ENCODE data around the gene SDCCAG8. TPM values are rescaled to one million over a fixed set of nuclear protein-coding genes. Genes with fewer than 3 reads are reported as not detected.

The SDCCAG8 gene
- total RNA-seq, 1 donor from 2014 or later = 24.5 TPM

DNA sequence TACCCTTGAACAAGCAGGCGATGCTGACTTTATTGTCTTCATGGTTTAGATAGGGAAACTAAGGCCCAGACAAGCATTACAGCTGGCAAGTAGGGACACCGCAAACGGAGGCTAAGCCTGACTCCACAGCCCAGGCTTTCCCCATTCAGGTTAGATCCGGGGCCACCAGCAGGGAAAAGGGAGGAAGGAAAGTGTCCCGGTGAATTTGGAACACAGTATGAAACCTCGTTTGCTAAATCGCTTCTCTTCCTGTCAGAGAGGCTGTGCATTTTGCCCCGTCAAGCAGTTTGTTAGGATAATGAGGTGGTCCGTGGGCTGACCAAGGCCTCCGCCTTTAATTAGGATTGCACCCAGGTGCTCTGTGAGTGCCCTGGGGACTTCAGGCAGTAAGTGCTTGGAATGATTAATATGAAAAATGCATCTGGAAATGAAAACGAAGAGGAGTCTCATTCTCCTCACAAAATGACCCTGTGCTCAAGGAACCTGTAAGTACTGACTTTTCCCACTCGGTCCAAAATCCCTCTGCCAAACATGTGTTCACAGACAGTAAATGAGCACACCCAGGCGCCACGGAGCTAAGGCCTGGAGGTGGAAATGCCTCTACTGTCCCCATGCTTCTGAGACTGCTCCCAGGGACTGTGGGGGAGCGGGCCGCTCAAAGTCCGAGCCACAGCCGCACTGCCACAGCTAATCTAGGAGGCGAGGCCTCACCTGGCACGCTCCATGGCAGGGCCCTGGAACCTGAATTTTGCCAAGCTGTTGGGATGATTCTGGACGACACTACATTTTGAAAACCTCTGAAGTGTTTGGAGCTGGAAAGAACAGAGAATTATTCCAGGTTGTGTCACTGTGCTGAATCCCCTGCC is 234.1 kb downstream of the SDCCAG8 start:
- Mint-ChIP-seq H3K36me3 (ENCODE audit: low read depth, unreplicated experiment) (peaks cover 5% of the 10 kb centered on the region), H3K4me1 (ENCODE audit: low read depth, unreplicated experiment) (peaks cover 2% of the 10 kb centered on the region), H3K4me3 (ENCODE audit: unreplicated experiment) (no peak overlapping the region), H3K9me3 (ENCODE audit: unreplicated experiment) (no peaks in the 10 kb centered on the region), H3K27me3 (ENCODE audit: low read depth, unreplicated experiment) (no peaks in the 10 kb centered on the region), H3K27ac (ENCODE audit: unreplicated experiment) (no peak overlapping the region)
- Histone ChIP-seq H3K4me3 (ENCODE audit: insufficient read depth, low read depth, low read length) (no peak overlapping the region), H3K9me3 (ENCODE audit: insufficient read depth, low read depth, low read length) (no peaks in the 10 kb centered on the region), H3K79me2 (ENCODE audit: insufficient read depth, low read length) (no peaks in the 10 kb centered on the region), H4K20me1 (ENCODE audit: insufficient read depth, low read length) (peaks cover 3% of the 10 kb centered on the region), H3K27ac (ENCODE audit: low read depth, low read length) (no peak overlapping the region), H3K4me1 (ENCODE audit: insufficient read depth, low read length) (peaks cover 9% of the 10 kb centered on the region), H3K27me3 (ENCODE audit: insufficient read depth, low read length) (no peaks in the 10 kb centered on the region), H3K9ac (ENCODE audit: low read length) (no peak overlapping the region), H3K4me2 (ENCODE audit: low read length) (no peak overlapping the region), H2AFZ (ENCODE audit: low read depth, low read length) (no peak overlapping the region), H3K36me3 (ENCODE audit: insufficient read depth, low read length) (peaks cover 2% of the 10 kb centered on the region)
- DNase-seq (ENCODE audit: low read depth) = no peak
- no peak for FAIRE-seq
- TF ChIP-seq, protein P1, sequence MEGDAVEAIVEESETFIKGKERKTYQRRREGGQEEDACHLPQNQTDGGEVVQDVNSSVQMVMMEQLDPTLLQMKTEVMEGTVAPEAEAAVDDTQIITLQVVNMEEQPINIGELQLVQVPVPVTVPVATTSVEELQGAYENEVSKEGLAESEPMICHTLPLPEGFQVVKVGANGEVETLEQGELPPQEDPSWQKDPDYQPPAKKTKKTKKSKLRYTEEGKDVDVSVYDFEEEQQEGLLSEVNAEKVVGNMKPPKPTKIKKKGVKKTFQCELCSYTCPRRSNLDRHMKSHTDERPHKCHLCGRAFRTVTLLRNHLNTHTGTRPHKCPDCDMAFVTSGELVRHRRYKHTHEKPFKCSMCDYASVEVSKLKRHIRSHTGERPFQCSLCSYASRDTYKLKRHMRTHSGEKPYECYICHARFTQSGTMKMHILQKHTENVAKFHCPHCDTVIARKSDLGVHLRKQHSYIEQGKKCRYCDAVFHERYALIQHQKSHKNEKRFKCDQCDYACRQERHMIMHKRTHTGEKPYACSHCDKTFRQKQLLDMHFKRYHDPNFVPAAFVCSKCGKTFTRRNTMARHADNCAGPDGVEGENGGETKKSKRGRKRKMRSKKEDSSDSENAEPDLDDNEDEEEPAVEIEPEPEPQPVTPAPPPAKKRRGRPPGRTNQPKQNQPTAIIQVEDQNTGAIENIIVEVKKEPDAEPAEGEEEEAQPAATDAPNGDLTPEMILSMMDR (IDR thresholded peaks at IDR 0.05; ENCODE audit: insufficient read depth, low read depth, low read length) = no peak
- TF ChIP-seq EZH2 (IDR thresholded peaks at IDR 0.05; ENCODE audit: insufficient read depth, low read length) = no peak

DNA sequence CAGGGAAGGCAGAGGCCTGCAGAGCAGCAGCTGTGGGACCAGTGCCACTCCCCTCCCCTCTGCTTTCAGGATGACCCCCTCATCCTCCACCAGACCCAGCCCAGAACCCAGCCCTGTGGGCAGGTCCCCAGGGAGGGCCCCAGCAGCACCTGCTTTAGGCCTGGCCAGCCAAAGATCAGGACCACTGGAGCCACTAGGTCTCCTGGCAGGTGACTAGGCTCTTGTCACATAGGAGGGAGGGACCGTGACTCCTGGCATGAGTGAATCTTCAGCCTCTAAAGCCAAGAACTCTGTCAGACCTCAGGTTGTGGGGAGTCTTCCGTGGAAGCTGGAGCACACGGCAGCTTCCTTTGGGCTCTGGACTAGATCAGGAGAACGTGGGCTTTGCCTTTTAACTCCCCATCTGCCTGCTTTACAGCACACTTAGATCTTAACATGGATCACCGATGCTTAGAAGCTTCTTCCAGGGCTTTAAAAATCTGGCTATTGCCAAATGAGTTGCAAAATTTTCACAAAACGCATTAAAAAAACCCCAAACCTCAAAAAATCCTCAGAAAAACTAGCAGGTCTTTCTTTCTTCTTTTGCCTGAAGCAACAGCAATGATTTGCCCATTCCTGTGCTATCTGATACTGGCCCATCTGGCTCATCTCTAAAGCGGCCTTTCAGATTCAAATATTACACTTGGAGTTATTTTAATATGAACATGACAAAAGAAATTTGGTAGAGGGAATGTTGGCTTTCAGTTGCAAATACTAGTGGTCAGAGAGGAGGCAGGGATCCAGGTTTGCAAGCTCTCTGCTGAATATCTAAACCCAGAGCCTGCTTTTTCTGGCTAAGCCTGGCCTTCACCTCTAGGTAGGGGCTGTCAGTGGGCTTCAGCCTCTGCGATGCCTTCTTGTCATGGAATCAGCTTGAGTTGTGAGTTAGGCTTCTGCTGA is 235.2 kb downstream of the SDCCAG8 start:
- DNase-seq (ENCODE audit: low read depth) (peak; percentile 90), FAIRE-seq (no peak)
- H3K9me3 Mint-ChIP-seq (ENCODE audit: unreplicated experiment) = no peaks in the 10 kb centered on the region
- H3K27ac ChIP-seq (ENCODE audit: low read depth, low read length) = no peak overlapping the region
- H3K27ac Mint-ChIP-seq (ENCODE audit: unreplicated experiment) = no peak overlapping the region
- peaks cover 2% of the 10 kb centered on the region for H3K36me3 ChIP-seq (ENCODE audit: insufficient read depth, low read length)
- peaks cover 9% of the 10 kb centered on the region for H3K4me1 ChIP-seq (ENCODE audit: insufficient read depth, low read length)
- H3K4me3 Mint-ChIP-seq (ENCODE audit: unreplicated experiment) = no peak overlapping the region
- TF ChIP-seq, protein P1 (IDR thresholded peaks at IDR 0.05; ENCODE audit: insufficient read depth, low read depth, low read length) = no peak
- TF ChIP-seq EZH2 (IDR thresholded peaks at IDR 0.05; ENCODE audit: insufficient read depth, low read length) = no peak
- H4K20me1 ChIP-seq (ENCODE audit: insufficient read depth, low read length) = peaks cover 3% of the 10 kb centered on the region
- no peaks in the 10 kb centered on the region for H3K27me3 ChIP-seq (ENCODE audit: insufficient read depth, low read length)
- peaks cover 3% of the 10 kb centered on the region for H3K4me1 Mint-ChIP-seq (ENCODE audit: low read depth, unreplicated experiment)
- H3K79me2 ChIP-seq (ENCODE audit: insufficient read depth, low read length) = no peaks in the 10 kb centered on the region
- no peaks in the 10 kb centered on the region for H3K27me3 Mint-ChIP-seq (ENCODE audit: low read depth, unreplicated experiment)
- no peak overlapping the region for H3K4me2 ChIP-seq (ENCODE audit: low read length)
- peaks cover 5% of the 10 kb centered on the region for H3K36me3 Mint-ChIP-seq (ENCODE audit: low read depth, unreplicated experiment)
- H3K4me3 ChIP-seq (ENCODE audit: insufficient read depth, low read depth, low read length) = no peak overlapping the region
- no peak overlapping the region for H2AFZ ChIP-seq (ENCODE audit: low read depth, low read length)
- no peaks in the 10 kb centered on the region for H3K9me3 ChIP-seq (ENCODE audit: insufficient read depth, low read depth, low read length)
- no peak overlapping the region for H3K9ac ChIP-seq (ENCODE audit: low read length)

All from astrocyte (in vitro differentiated cells and primary cell).